ENCODE results near the gene RUFY2.

The RUFY2 gene

GRCh38 chr10:68364101-68364886 is 42.8 kb downstream of the RUFY2 start:
- DNase-seq = no peak

DNA sequence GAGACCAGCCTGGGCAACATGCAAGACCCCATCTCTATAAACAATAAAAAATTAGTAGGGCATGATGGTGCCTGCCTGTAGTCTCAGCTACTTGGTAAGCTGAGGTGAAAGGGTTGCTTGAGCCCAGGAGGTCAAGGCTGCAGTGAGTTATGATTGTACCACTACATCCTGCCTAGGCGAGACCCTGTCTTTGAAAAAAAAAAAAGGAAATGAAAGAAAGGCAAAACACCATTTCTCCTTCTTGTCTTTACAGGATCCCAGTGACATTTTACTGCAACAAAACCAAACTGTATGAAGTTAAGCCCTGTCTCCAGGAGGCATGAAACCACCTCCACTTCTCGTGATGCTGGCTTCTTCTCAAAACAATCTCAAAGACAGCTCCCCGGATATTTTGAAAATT is 44.5 kb downstream of the RUFY2 start:
- no peak for DNase-seq

DNA sequence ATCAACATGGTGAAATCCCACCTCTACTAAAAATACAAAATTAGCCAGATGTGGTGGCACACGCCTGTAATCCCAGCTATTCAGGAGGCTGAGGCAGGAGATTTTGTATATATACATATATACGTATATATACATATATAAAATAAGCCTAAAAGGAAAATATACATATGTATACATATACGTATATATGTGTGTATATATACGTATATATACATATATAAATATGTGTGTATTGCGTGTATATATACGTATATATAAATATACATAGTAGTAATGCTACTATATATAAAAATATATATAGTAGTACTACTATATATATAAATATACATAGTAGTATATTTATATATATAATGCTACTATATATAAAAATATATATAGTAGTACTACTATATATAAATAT is 47.9 kb downstream of the RUFY2 start:
- no peak for DNase-seq

DNA sequence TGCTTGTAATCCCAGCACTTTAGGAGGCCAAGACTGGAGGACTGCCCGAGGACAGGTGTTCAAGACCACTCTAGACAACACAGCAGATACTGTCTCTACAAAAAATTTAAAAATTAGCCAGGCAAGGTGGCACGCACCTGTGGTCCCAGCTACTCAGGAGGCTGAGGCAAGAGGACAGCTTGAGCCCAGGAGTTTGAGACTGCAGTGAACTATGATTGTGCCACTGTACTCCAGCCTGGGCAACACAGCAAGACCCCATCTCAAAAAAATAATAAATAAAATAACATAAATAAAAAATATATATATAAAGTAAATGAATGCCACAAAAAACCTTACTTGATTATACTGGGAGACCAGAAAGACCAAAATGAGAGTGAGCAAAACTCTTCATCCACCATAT is 53.5 kb downstream of the RUFY2 start:
- DNase-seq = no peak

GRCh38 chr10:68348265-68348741 is 58.8 kb downstream of the RUFY2 start:
- no peak for DNase-seq

- DNase-seq = no peak
Observed at GRCh38 chr10:68346774-68347173, 60.3 kb downstream of the RUFY2 start.

GRCh38 chr10:68345621-68346020 is 61.5 kb downstream of the RUFY2 start:
- DNase-seq = no peak

- DNase-seq = no peak
Observed at GRCh38 chr10:68342909-68343516, 64.1 kb downstream of the RUFY2 start.

- no peak for DNase-seq
Observed at GRCh38 chr10:68340358-68341080, 66.6 kb downstream of the RUFY2 start.

DNA sequence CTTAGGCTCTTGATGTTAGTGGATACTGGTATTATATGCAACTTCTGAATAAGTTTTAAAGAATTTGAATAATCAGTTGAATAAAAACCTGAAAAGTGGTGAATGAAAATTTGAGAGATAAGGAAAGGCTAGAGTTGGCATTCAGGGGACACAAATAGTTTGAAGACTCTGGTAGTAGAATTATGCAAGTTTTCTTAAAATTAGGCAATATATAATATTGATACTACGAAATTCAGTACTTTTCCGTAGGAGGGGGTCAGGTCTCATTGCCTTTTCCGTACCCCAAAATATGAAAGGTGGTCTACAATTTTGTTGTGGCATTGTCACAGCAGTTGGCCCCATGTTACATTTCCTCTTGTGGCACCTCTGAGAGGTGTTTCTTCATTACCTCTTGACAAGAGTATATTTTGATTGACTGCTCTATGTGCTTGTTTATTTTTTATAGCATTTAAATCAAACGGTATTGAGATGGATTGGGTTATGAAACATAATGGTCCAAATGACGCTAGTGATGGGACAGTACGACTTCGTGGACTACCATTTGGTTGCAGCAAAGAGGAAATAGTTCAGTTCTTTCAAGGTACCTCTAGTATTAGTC is 70.2 kb downstream of the RUFY2 start:
- DNase-seq = no peak

- no peak for DNase-seq
Observed at GRCh38 chr10:68334672-68335467, 72.2 kb downstream of the RUFY2 start.

DNA sequence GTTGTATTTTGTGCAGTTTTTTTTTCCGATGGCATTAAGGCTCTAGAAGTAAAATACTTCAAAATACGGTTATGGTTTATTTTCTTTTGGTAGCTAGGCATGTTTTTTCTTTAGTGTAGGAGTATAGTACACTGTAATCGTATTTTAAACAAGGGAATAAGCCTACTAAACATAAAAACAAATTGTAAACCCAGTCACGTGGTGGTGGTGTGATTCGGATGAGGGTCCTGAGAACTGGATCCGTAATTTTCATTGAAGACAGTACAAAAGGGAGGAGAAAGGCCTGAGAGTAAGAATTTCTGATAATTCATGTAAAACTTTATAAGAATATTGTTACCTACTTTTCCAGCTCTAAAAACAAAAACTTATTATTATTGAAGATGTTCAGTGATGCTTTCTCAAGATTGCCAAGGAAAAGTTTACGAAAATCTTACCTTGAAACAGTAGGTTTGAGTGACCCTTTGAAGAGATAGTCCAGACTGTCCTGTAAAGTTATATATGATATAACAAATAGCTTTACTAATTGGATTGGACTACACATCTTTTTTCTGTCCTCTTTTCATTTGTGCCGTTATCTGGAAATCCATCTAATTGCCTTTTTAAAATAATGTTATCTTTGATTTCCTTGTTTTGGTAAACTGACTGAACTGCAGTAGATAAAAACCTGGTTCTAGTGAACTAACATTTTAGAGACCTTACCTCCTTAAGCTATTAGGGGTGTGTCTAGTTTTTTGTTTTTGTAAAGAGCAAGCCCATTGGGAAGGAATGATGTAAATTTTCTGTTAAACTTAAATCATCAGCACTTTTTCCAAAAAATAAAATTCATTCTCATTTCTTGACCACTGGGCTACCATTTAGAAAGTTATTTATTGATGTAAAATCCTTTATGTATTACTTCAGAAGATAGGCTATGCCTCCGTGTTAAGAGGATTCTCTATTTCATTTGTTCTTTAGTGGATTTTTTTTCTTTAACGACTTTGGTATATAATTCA is 73.3 kb downstream of the RUFY2 start:
- no peak for DNase-seq

DNA sequence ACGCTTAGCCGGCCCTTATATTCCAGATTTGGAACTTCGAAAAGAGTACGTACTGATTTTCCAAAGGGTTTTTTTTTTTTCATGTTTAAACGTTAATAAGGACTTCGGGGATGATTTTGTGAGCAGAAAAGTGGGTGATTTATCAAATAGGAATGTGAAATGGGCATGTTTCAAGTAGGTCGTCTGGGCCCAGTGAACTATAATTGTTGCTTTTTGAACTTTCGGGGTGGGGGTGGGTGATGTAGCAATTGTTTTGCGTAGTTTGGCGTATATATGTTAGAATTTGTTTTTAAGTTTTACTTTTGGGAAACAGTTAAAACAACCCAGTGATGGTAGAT is 74.0 kb downstream of the RUFY2 start:
- DNase-seq = no peak

- DNase-seq = peak; percentile 54
Observed at GRCh38 chr10:68332259-68333057, 74.6 kb downstream of the RUFY2 start, which contains the start of gene PBLD. Gene PBLD (minus strand): TSS chr10:68332928. CDS start chr10:68306844, 26,084 bp downstream.

GRCh38 chr10:68331455-68332258 is 75.4 kb downstream of the RUFY2 start, which contains the start of gene HNRNPH3:
Gene HNRNPH3 (plus strand): TSS chr10:68332064. CDS start chr10:68337222, 5,158 bp downstream.
- peak; percentile 92 for DNase-seq

GRCh38 chr10:68330852-68331454 is 76.1 kb downstream of the RUFY2 start:
- DNase-seq = no peak

DNA sequence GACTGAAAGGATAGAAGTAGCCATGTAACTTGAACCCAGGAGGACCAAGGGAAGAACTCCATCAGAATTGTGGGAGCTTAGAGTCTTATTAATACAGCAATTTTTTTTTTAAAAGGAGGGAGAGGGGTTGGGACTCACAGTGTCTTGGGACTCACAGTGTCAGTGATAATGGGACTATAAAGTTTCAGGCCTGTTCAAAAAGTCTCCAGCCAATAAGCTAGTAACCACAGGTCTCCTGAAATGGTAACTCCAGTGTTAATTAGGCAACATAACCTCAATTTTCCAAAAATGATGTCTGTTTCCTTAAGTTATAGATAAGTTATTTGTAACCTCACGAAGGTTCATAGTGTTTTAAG is 77.6 kb downstream of the RUFY2 start:
- no peak for DNase-seq

DNA sequence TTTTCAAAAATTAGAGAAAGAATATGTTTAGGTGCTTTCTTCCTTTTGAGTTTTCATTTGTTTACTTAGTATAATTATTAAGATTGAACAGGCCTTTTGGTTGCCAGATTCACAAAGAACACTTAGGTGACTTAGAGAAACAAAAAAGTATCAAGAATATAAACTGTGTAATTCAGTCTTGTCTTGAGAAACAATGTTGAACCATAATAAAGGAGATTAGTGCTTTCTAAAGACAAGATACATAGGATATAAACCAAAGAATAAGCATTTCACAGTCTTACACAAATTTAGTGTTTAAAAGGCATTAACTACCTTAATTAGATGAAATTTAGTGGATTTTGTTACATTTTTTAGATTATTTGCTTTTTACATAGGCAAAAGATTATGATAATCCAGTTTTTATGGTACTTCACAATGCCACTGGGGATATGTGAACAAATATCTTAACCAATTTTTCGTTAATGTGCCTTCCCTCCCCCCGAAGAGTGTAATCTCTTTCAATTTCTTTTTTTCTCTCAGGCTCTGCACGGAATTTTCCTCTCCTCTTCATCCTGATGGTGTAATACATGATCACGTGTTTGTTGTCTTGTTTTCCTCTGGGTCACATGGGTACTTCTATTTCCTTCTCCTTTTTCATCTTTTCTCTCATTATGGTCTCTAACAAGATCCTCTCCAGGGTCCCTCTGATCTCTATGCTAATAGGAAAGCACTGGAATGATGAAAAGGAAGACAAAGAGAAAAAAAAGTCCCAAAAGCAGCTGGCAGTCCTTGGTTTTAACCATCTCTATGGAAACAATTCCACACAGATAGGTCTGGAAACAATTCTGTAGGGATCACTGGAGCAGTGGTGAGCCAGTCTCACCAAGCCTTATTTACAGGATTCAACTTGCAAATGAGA is 78.9 kb downstream of the RUFY2 start:
- DNase-seq = no peak
